ENCODE measurements around the gene ZMIZ2. TPM values are rescaled to one million over a fixed set of nuclear protein-coding genes. Genes with fewer than 3 reads are reported as not detected.

The ZMIZ2 gene
- total RNA-seq, 1 experiment from 2014 or later: 91.3 TPM

GRCh38 chr7:44814919-44815318, 66.3 kb downstream of the ZMIZ2 start:
- RAD21 ChIA-PET (ENCODE audit: low non-redundant PET in 1 of 2, low total read pairs in 2 of 2, uncharacterized antibody in 2 of 2, unreplicated experiment in 2 of 2): no interaction called here
- H3K36me3 ChIP-seq (ENCODE audit: control insufficient read depth in 1 of 2, insufficient read depth in 2 of 2, low read length in 2 of 2): no peaks in the 10 kb centered on the region
- no peaks in the 10 kb centered on the region for H3K27me3 ChIP-seq (ENCODE audit: insufficient read depth, low read length)
- H3K4me2 ChIP-seq (ENCODE audit: low read length): no peak overlapping the region
- CTCF ChIA-PET: no interaction called here
- no TSS peak for BruUV-seq (replicated peaks)
- H3K9me2 ChIP-seq (ENCODE audit: insufficient read depth): no peaks in the 10 kb centered on the region
- no peaks in the 10 kb centered on the region for H3K9me3 ChIP-seq (ENCODE audit: control insufficient read depth in 1 of 2, insufficient read depth in 1 of 2, low read depth in 1 of 2, low read length in 2 of 2)
- H3K9ac ChIP-seq (ENCODE audit: low read length): no peak overlapping the region
- no peak for TF ChIP-seq ATF3 (IDR thresholded peaks at IDR 0.05)
- TF ChIP-seq RAD21 (IDR thresholded peaks at IDR 0.05; ENCODE audit: low read depth): peak; percentile 15; the same call in 1 of the 2 replicates
- H4K20me1 ChIP-seq (ENCODE audit: insufficient read depth): no peaks in the 10 kb centered on the region
- no peaks in the 10 kb centered on the region for H3K79me2 ChIP-seq (ENCODE audit: insufficient read depth, low read length)
- ATAC-seq: no peak
- H3K27ac ChIP-seq (ENCODE audit: low read depth, low read length): no peak overlapping the region
- H3K4me1 ChIP-seq (ENCODE audit: control insufficient read depth in 1 of 2, insufficient read depth in 2 of 2, low read length in 2 of 2): peaks cover 12 to 15% of the 10 kb centered on the region in 2 experiments
- POLR2A ChIA-PET: no interaction called here
- no peak for DNase-seq (ENCODE audit: low read depth, low spot score)
- intact Hi-C loops (cut with micrococcal nuclease): no loop called here
- no peak overlapping the region for H2AFZ ChIP-seq (ENCODE audit: low read depth, low read length, poor library complexity, severe bottlenecking)
- H3K4me3 ChIP-seq (replicated peaks in 1 of 2; ENCODE audit: low read depth in 1 of 2, low read length in 2 of 2): no peak overlapping the region

GRCh38 chr7:44819292-44819691, 70.6 kb downstream of the ZMIZ2 start:
- no peak overlapping the region for H2AFZ ChIP-seq (ENCODE audit: low read depth, low read length, poor library complexity, severe bottlenecking)
- H3K9me3 ChIP-seq (ENCODE audit: control insufficient read depth in 1 of 2, insufficient read depth in 1 of 2, low read depth in 1 of 2, low read length in 2 of 2): no peaks in the 10 kb centered on the region
- CTCF ChIA-PET: no interaction called here
- no peak overlapping the region for H3K9ac ChIP-seq (ENCODE audit: low read length)
- H3K27me3 ChIP-seq (ENCODE audit: insufficient read depth, low read length): no peaks in the 10 kb centered on the region
- H3K4me1 ChIP-seq (ENCODE audit: control insufficient read depth in 1 of 2, insufficient read depth in 2 of 2, low read length in 2 of 2): no peaks in the 10 kb centered on the region
- intact Hi-C loops (cut with micrococcal nuclease): no loop called here
- TF ChIP-seq CBX3 (IDR thresholded peaks at IDR 0.05; ENCODE audit: low read depth) (no peak), JUND (IDR thresholded peaks at IDR 0.05) (no peak), SRF (IDR thresholded peaks at IDR 0.05; ENCODE audit: low read depth) (no peak), MAX (IDR thresholded peaks at IDR 0.05) (no peak)
- no peak overlapping the region for H3K27ac ChIP-seq (ENCODE audit: low read depth, low read length)
- H3K36me3 ChIP-seq (ENCODE audit: control insufficient read depth in 1 of 2, insufficient read depth in 2 of 2, low read length in 2 of 2): peaks cover 4% of the 10 kb centered on the region in 2 experiments; a peak in 1 of 4 replicates
- no peak for DNase-seq (ENCODE audit: low read depth, low spot score)
- no peak for ATAC-seq
- POLR2A ChIA-PET: interaction anchor here (0.6 kb wide), 1 partner anchor 208 kb away, joined by 3 read pairs; no protein-coding TSS in a partner anchor
- no peaks in the 10 kb centered on the region for H4K20me1 ChIP-seq (ENCODE audit: insufficient read depth)
- H3K9me2 ChIP-seq (ENCODE audit: insufficient read depth): no peaks in the 10 kb centered on the region
- no peaks in the 10 kb centered on the region for H3K79me2 ChIP-seq (ENCODE audit: insufficient read depth, low read length)
- H3K4me2 ChIP-seq (ENCODE audit: low read length): no peak overlapping the region
- RAD21 ChIA-PET (ENCODE audit: low non-redundant PET in 1 of 2, low total read pairs in 2 of 2, uncharacterized antibody in 2 of 2, unreplicated experiment in 2 of 2): no interaction called here
- BruUV-seq (replicated peaks): no TSS peak
- H3K4me3 ChIP-seq (replicated peaks in 1 of 2; ENCODE audit: low read depth in 1 of 2, low read length in 2 of 2): no peak overlapping the region

Other genes starting within 250 kb of the ZMIZ2 start
- gene NPC1L1, start 207.5 kb upstream of the ZMIZ2 start, total RNA-seq (2021; ENCODE audit: unreplicated experiment): 0.15 TPM
- gene DDX56, start 174.9 kb upstream of the ZMIZ2 start, total RNA-seq (2021; ENCODE audit: unreplicated experiment): 119 TPM
- 67.3 TPM for gene TMED4, start 166.6 kb upstream of the ZMIZ2 start, total RNA-seq (2021; ENCODE audit: unreplicated experiment)
- gene OGDH, start 142.2 kb upstream of the ZMIZ2 start, total RNA-seq (2021; ENCODE audit: unreplicated experiment): 69.1 TPM
- 2,836 TPM for gene PPIA, start 47.8 kb downstream of the ZMIZ2 start, total RNA-seq (2021; ENCODE audit: unreplicated experiment)
- 226 TPM for gene H2AZ2, start 99.2 kb downstream of the ZMIZ2 start, total RNA-seq (2021; ENCODE audit: unreplicated experiment)
- 13.2 TPM for gene PURB, start 136.7 kb downstream of the ZMIZ2 start, total RNA-seq (2021; ENCODE audit: unreplicated experiment)
- gene MYO1G, start 230.2 kb downstream of the ZMIZ2 start, total RNA-seq (2021; ENCODE audit: unreplicated experiment): 0.74 TPM

Measured in HCT116 (cell line).